ENCODE results near the gene PRDX3. TPM values are rescaled to one million over a fixed set of nuclear protein-coding genes. Genes with fewer than 3 reads are reported as not detected.

The PRDX3 gene
- total and polyA plus RNA-seq, 2 of the 4 experiments (the other 2 are of a cell fraction): 169 to 187 TPM

DNA sequence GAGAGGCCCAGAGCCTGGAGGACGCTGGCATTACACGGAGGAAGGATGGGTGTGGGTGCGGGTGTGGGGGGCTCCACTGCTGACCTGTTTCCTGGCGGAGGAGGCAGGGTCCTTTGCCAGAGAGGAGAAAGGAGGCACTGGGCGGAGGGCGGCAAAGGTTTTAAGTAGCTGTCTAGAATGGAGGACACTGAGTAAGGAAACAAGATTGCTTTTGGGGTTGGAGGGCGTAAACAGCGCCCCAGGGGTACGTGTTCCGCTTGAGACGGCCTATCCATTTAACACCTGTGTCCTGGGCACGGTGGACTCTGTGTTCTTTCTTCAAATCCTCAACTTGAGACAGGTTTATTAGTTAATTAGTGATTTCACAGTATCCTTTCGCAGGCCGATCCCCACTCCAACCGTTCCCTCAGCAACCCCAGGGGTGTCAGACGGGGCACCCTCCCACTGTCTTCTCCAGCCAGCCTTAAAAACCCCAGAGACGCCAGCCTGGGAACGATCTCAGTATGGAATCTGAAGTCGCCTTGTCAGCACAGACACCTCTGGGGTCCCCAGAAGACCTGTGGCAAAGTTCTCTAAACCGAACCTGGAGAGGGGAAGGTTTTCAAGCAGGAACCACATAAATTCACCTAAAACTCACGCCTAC is 37.9 kb downstream of the PRDX3 start:
- ATAC-seq (ENCODE audit: low read depth) (no peak), DNase-seq (no peak)
- Histone ChIP-seq H3K23ac (ENCODE audit: low read depth, low read length) (no peak overlapping the region), H3K14ac (replicated peaks; ENCODE audit: low read depth, low read length) (no peak overlapping the region), H4K20me1 (ENCODE audit: insufficient read depth, low read length) (no peaks in the 10 kb centered on the region), H3K4me3 (ENCODE audit: insufficient read depth, low read depth, low read length) (no peak overlapping the region), H3K4me2 (ENCODE audit: low read depth, low read length) (no peak overlapping the region), H3K9me3 (ENCODE audit: control insufficient read depth, insufficient read depth, low read length) (no peaks in the 10 kb centered on the region), H3K4ac (ENCODE audit: low read depth, low read length) (no peak overlapping the region), H3K9ac (ENCODE audit: low read depth, low read length) (no peak overlapping the region), H3K18ac (ENCODE audit: low read depth, low read length) (no peak overlapping the region), H2BK120ac (ENCODE audit: low read depth, low read length) (no peak overlapping the region), H3K27ac (ENCODE audit: insufficient read depth, low read length) (no peak overlapping the region), H3K79me1 (ENCODE audit: low read depth in 1 of 2, low read length in 2 of 2) (peaks cover 0 to 9% of the 10 kb centered on the region in 2 experiments; a peak in 2 of 4 replicates), H3K9me1 (ENCODE audit: insufficient read depth, low read length) (peaks cover 5% of the 10 kb centered on the region; the same call in 1 of the 2 replicates), H4K5ac (ENCODE audit: low read depth, low read length) (no peak overlapping the region), H4K8ac (ENCODE audit: low read depth in 2 of 2, low read length in 2 of 2) (no peak overlapping the region), H2AFZ (replicated peaks; ENCODE audit: low read length, poor library complexity) (peak overlapping the region; percentile 14), H4K91ac (ENCODE audit: insufficient read depth, low read depth, low read length) (no peak overlapping the region), H3K27me3 (ENCODE audit: control insufficient read depth, insufficient read depth, low read length) (no peaks in the 10 kb centered on the region), H3K56ac (ENCODE audit: extremely low read depth, insufficient read depth, low read length) (no peak overlapping the region), H2BK20ac (ENCODE audit: low read depth, low read length) (no peak overlapping the region), H3K36me3 (ENCODE audit: control insufficient read depth, insufficient read depth, low read length) (peaks cover 5% of the 10 kb centered on the region; the same call in 1 of the 2 replicates), H2AK5ac (ENCODE audit: low read depth, low read length) (no peak overlapping the region; the same call in 1 of the 2 replicates), H2AK9ac (replicated peaks; ENCODE audit: low read depth, low read length, poor library complexity) (peak overlapping the region; percentile 16), H2BK5ac (ENCODE audit: low read depth, low read length, poor library complexity, severe bottlenecking) (no peak overlapping the region), H2BK15ac (ENCODE audit: low read depth, low read length) (no peak overlapping the region), H3K4me1 (ENCODE audit: control insufficient read depth, insufficient read depth, low read length) (peaks cover 4% of the 10 kb centered on the region; the same call in 1 of the 2 replicates)
- ChIA-PET POLR2A (ENCODE audit: unreplicated experiment) (no interaction called here), CTCF (no interaction called here)
- WGBS, 2 experiments (ENCODE audit: extremely low coverage in 2 of 2, insufficient read length in 1 of 2): 85% methylated on average over 7 of the region's 21 CpGs; no CpG with 5 or more reads in 1 of the 2 experiments
- dilution Hi-C loops (cut with HindIII; ENCODE audit: low sequenced_read_pairs, unreplicated experiment) (no loop called here), in situ Hi-C loops (cut with MboI; ENCODE audit: low sequenced_read_pairs) (no loop called here), intact Hi-C loops (cut with micrococcal nuclease) (no loop called here)
- no TSS peak for BruUV-seq (replicated peaks)
- TF ChIP-seq RAD21 (IDR thresholded peaks at IDR 0.05; ENCODE audit: low read length): no peak
- no peak for TF ChIP-seq CHD1 (IDR thresholded peaks at IDR 0.05; ENCODE audit: low read depth, low read length)
- TF ChIP-seq NFE2L2 (IDR thresholded peaks at IDR 0.05; ENCODE audit: low read depth, low read length): no peak
- no peak for TF ChIP-seq POLR2A (IDR thresholded peaks at IDR 0.05; ENCODE audit: low read depth, low read length)
- no peak for TF ChIP-seq BHLHE40 (IDR thresholded peaks at IDR 0.05; ENCODE audit: low read depth, low read length)
- no peak for TF ChIP-seq ELK1 (IDR thresholded peaks at IDR 0.05; ENCODE audit: borderline replicate concordance, low read depth, low read length)
- TF ChIP-seq MAFK (IDR thresholded peaks at IDR 0.05; ENCODE audit: low read depth, low read length): no peak
- TF ChIP-seq FOS (IDR thresholded peaks at IDR 0.05; ENCODE audit: low read depth, low read length): no peak
- TF ChIP-seq, protein P1, sequence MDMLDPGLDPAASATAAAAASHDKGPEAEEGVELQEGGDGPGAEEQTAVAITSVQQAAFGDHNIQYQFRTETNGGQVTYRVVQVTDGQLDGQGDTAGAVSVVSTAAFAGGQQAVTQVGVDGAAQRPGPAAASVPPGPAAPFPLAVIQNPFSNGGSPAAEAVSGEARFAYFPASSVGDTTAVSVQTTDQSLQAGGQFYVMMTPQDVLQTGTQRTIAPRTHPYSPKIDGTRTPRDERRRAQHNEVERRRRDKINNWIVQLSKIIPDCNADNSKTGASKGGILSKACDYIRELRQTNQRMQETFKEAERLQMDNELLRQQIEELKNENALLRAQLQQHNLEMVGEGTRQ (IDR thresholded peaks at IDR 0.05; ENCODE audit: low read depth, low read length): no peak
- TF ChIP-seq, protein P2, sequence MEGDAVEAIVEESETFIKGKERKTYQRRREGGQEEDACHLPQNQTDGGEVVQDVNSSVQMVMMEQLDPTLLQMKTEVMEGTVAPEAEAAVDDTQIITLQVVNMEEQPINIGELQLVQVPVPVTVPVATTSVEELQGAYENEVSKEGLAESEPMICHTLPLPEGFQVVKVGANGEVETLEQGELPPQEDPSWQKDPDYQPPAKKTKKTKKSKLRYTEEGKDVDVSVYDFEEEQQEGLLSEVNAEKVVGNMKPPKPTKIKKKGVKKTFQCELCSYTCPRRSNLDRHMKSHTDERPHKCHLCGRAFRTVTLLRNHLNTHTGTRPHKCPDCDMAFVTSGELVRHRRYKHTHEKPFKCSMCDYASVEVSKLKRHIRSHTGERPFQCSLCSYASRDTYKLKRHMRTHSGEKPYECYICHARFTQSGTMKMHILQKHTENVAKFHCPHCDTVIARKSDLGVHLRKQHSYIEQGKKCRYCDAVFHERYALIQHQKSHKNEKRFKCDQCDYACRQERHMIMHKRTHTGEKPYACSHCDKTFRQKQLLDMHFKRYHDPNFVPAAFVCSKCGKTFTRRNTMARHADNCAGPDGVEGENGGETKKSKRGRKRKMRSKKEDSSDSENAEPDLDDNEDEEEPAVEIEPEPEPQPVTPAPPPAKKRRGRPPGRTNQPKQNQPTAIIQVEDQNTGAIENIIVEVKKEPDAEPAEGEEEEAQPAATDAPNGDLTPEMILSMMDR (conservative IDR thresholded peaks at IDR 0.05; ENCODE audit: low read depth, low read length): no peak
- no peak for TF ChIP-seq CEBPB (IDR thresholded peaks at IDR 0.05; ENCODE audit: low read depth, low read length)
- no peak for TF ChIP-seq SMC3 (IDR thresholded peaks at IDR 0.05; ENCODE audit: low read depth, low read length)
- no peak for TF ChIP-seq MXI1 (IDR thresholded peaks at IDR 0.05; ENCODE audit: borderline replicate concordance, low read depth, low read length)
- TF ChIP-seq MAZ (IDR thresholded peaks at IDR 0.05; ENCODE audit: borderline replicate concordance, low read depth, low read length): no peak
- no peak for TF ChIP-seq RCOR1 (IDR thresholded peaks at IDR 0.05; ENCODE audit: insufficient replicate concordance, low read length)
- TF ChIP-seq RFX5 (IDR thresholded peaks at IDR 0.05; ENCODE audit: low read depth, low read length): no peak
